AG08395 (cell line): Measurements from ENCODE around the gene SGMS2.

Source experiments
- DNase-seq: peaks from one replicate; pipeline ENCODE4 v3.0.0; 2012; ENCODE audit warnings: mixed read lengths, low spot score

Gene SGMS2

GRCh38 chr4:107824350-107825071, at the start of gene SGMS2:
TSS of gene SGMS2 (plus strand) at chr4:107824932. CDS start at chr4:107895554, 70,622 bp downstream.
- peak; percentile 87 for DNase-seq

- no peak for DNase-seq
These were observed 46.8 kb upstream of the SGMS2 start for GRCh38 chr4:107777890-107778289.

- no peak for DNase-seq
These were observed 45.8 kb upstream of the SGMS2 start for GRCh38 chr4:107778784-107779530.

GRCh38 chr4:107780665-107781064, 44.1 kb upstream of the SGMS2 start:
- DNase-seq = no peak

GRCh38 chr4:107791902-107792301, 32.8 kb upstream of the SGMS2 start:
- no peak for DNase-seq

- DNase-seq = no peak
These were observed 32.0 kb upstream of the SGMS2 start for GRCh38 chr4:107792711-107793110.

GRCh38 chr4:107793996-107794395, 30.7 kb upstream of the SGMS2 start:
- no peak for DNase-seq

GRCh38 chr4:107799669-107800450, 24.9 kb upstream of the SGMS2 start:
- DNase-seq = no peak

- no peak for DNase-seq
These were observed 24.0 kb upstream of the SGMS2 start for GRCh38 chr4:107800706-107801105.

- DNase-seq = peak; percentile 24
These were observed 22.9 kb upstream of the SGMS2 start for GRCh38 chr4:107801766-107802211.

GRCh38 chr4:107804956-107805355, 19.8 kb upstream of the SGMS2 start:
- DNase-seq = no peak

- DNase-seq = no peak
These were observed 18.5 kb upstream of the SGMS2 start for GRCh38 chr4:107806196-107806595.

GRCh38 chr4:107808572-107808971, 16.2 kb upstream of the SGMS2 start:
- no peak for DNase-seq

GRCh38 chr4:107809210-107809609, 15.5 kb upstream of the SGMS2 start:
- DNase-seq = no peak

- DNase-seq = no peak
These were observed 10.0 kb upstream of the SGMS2 start for GRCh38 chr4:107814758-107815157.

GRCh38 chr4:107815158-107815557, 9.6 kb upstream of the SGMS2 start:
- no peak for DNase-seq

- peak; percentile 7 for DNase-seq
These were observed 6.3 kb upstream of the SGMS2 start for GRCh38 chr4:107818301-107818910.

- no peak for DNase-seq
These were observed 822 bp upstream of the SGMS2 start for GRCh38 chr4:107823870-107824349.

- DNase-seq = peak; percentile 50
These were observed 516 bp downstream of the SGMS2 start for GRCh38 chr4:107825072-107825824.

GRCh38 chr4:107826421-107826980, 1.8 kb downstream of the SGMS2 start:
- DNase-seq = no peak
